Measurements from ENCODE around the gene CABLES2.

CABLES2 gene

DNA sequence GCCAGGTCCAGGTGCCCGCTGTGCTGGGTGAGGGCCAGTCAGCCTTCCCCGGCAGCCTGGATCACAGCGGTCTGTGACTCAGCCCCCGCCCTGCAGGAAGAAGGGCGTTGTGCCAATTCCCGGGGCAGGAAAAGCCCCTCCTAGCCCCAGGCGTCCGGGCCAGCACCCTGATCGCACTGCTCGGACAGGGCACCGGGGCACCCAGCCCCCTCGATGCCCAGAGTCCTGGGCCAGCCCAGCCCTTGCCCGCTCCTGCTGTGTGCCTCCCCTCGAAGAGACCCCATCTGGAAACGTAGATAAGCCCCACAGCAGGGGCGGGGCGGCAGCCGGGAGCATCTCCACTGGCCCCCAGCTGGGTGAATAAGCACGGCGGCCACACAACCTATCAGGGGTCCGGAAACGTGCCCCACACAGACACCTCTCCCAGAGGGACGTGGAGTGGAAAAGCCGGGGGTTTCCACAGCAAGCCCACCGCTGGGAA, 49.9 kb downstream of the CABLES2 start:
- no peak for DNase-seq

DNA sequence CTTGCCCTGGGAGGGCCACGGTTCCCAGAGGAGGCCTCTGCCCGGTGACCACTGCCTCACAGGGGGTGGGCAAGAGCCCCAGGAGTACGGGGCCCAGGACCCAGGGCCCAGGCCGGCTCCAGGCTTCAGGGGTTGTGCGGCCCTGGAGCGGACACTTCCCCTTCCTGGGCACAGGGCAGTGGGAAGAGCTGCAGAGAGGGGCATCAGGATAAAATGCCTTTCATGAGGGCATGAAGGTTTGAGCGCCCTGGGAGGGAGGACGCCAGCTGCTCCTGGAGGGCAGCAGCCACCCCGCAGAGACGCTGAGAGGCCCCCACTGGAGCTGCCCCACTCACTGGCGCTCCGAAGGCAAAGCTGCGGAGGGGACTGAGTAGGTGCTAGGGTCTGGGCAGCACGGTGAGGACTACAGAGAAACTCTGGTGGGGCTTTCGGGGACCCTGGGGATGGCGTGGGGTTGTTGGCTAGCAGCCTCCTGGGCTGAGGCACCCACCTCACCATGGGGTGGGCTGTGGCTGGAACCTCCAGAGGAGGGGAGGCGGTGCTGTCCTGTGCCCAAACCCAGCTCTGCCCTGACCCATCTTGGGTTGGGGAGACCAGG, 50.4 kb downstream of the CABLES2 start:
- no peak for DNase-seq

DNA sequence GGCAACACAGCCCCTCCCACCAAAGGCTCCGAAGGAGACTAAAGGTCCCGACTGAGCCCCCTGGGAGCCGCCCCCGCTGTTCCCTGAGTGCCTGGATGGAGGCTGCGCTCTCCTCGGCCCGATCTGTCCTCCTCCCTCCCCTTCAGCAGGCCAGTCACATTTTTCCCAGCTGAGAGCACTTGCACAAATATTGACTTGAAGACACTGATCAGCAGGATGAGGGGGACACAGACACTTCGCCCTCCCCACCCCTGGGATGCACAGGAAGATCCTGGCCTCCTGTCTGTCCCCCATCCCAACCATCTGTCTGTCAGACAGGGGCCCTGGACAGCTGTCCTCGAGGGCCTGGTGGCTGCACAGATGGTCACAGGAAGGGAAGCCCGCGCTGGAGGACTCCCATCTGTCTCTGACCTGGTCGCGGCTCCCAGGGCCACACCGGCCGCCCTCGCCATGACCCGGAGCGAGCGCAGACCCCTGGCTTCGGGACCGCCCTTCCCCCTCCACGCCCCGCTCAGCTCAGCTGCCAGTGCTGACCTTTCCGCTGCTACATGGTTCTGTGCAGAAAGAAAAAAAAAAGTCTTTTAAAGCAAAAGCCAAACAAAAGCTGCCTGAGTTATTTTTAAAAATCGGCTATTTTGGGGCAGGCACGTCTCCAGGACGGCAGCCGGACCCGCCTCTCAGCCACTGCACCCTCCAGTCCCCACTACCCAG, 51.1 kb downstream of the CABLES2 start:
- DNase-seq = no peak

DNA sequence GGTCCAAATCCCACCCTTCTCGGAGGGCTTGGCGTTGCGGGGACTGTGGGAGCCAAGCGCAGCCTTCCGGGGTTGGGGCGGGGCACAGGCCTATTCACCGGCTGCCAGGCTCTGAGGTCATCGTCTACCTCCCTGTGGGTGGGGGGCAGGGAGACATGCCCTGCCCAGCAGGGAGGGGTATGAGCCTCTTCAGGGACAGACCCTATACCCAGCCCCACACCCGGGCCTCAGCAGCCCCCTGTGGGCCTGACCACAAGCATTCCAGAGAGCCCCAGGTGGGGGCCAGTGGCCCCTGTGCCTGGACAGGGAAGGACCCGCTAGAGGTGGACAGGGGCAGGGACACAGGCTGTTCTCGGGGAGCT, 51.6 kb downstream of the CABLES2 start:
- no peak for DNase-seq

DNA sequence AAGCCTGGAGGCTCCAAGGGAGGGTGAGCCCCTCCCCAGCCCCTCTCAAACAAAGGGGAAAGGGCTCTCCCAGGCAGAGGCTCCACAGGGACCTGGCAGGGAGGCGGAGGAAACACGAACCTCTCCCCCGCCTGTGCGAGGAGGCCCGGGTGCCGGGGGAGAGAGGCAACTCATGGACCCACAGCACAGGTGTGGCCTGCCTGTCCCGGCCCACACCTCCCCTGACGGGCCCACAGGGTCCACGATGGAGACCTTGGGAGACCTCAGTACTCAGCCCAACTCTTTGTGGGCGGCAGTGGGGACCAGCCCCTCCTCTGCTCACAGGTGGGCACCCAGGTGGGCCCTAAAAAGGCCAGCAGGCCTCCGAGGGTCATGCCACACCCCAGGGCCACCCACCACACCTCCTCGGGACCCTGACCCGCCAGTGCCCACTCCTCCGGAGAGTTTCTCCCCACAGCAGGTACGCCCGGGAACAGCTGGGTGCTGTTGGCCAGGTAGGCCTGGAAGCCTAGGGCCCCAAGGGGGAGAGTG, 52.2 kb downstream of the CABLES2 start:
- no peak for DNase-seq

DNA sequence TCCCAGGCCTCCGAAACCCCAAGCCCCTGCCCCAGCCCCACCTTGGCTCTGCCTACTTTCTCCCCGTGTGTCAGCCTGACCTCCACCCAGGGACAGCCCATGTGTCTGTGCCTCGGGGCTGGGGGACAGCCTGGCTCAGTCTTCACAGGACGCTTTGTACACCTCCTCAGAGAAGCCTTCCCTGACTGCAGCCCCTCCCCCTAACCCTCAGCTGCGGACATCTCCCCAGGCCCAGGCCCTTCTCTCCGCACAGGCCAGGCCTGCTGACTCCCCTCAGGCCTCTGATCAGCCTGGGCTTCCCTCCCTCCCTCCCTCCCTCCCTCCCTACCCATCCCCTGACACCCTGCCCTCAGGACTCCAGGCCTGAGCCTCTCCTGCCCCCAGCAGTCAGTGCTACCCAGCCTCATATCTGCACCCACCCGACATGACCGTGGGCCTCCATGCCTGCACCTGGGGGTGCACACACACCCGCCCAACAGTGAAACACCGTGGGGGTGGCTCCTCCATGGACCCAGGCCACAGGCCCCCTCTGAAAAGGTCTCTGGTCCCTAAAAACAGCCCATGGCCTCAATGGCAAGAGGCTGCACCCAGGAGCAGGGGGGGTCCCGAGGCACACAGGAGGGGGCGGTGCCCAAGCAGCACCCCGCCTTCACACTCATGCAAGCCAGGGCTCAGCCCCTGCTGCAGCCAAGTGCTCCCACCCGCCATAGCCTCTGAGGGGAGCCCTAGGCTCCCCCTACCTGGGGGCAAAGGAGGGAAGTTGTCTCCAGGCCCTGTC, 52.9 kb downstream of the CABLES2 start:
- DNase-seq = no peak

DNA sequence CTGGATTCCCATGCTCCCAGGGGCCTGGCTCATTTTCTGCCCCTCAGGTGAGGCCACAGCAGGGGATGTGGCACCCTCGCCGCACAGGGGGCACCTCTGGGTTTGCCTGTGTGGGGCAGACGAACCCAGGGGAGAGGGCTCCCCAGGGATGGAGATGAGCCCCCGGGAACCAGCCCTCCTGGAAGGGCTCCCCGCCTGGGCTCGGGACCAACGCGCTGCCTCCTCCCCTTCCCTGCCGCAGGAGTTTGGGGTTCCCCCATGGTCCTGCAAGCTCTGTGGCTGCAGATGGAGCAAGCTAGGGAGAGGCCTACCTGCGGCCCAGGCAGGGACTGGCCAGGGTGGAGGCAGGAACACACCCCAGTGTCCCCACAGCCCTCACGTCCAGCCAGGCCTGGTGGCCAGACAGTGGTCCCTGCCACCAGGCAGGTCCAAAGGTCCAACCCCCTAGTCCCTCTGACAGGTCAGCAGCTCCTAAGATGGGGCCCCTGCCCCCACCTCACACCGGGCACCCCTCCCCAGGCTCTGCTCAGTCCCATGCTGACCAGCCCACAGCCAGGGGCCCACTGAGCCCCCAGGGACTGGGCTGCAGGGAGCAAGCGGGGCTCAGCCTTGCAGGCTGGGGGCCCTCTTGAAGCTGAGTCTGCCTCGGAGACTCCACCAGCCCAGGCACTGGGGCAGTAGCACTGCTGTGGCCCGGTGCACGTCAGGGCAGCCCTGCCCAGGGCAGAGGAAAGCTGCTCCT, 53.6 kb downstream of the CABLES2 start:
- DNase-seq = no peak

DNA sequence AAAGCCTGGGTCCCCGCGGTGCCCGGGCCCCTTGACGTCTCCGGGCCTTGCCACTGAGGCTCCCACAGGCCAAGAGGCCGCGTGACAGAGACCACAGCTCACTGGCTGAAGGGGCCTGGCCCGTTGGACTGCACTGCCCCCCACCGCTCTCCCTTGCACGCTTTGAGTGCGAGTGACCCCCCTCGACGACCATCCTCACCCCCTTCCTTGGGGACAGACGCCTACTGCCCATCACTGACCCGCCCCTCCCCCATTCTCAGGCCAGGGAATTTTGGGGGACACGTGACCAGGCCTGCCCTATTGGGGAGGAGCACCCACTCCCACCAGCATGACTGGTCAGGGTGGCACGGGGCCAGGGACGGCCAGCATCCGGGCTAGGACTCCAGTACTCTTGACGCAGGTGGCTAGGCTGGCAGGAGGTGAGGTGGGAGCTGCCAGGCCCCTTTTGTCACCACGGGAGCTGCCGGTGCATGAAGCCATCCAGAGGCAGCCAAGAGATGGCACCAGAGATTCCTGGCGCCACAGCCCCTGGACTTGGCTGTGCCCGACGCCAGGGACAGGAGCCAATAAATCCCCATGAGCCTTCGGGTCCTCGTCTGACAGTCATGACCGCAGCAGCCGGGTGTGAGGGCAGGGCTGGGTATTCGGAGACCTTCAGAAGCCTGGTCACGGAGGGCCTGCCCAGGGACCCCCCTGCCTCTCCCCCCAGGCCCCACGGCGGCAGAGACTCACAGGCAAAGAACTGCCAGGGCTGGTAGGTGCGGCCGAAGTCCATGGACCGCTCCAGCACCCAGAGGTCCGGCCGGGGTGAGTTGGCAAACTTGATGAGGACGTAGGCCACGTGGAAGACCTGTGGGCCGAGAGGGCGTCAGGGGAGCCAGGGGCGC, 54.4 kb downstream of the CABLES2 start:
- DNase-seq = no peak

DNA sequence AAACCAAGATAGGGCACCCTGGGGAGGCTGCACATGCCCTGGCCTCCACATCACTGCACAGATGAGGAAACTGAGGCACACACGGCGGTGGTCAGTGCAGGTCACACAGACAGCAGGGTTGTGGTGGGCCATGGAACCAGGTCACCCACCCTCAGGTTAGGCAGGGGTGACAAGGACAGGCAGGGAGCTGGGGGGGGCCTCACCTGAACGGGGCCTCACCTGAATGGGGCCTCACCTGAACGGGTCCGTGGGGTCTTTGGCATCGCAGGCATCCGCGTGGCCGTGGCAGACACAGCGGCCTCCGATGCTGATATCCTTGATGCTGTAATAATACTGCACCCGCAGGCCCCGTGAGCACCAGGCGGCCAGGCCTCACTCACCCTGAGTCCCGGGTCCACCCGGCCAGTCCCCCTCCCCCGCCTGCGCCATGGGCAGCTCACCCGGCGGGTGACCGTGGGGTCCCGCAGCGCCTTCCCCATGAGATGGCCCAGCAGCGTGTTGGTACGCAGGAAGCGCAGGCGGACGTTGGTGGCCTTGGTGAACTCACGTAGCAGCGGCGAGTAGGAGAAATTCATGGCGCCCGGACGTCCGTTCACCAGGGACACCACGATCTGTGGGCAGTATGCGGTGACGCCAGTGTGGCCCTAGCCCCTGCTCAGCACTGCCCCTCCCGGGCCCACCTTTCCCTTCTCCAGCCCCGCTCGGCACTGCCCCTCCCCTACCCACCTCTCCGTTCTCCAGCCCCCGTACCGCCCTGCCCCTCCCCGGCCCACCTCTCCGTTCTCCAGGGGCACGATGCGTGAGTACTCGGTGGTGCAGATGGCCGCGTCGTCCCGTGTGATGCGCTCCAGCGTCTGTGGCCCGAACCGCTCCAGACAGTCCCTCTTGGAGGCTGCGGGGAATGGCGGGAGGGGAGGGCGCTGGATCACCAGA, 55.4 kb downstream of the CABLES2 start:
- DNase-seq = no peak

DNA sequence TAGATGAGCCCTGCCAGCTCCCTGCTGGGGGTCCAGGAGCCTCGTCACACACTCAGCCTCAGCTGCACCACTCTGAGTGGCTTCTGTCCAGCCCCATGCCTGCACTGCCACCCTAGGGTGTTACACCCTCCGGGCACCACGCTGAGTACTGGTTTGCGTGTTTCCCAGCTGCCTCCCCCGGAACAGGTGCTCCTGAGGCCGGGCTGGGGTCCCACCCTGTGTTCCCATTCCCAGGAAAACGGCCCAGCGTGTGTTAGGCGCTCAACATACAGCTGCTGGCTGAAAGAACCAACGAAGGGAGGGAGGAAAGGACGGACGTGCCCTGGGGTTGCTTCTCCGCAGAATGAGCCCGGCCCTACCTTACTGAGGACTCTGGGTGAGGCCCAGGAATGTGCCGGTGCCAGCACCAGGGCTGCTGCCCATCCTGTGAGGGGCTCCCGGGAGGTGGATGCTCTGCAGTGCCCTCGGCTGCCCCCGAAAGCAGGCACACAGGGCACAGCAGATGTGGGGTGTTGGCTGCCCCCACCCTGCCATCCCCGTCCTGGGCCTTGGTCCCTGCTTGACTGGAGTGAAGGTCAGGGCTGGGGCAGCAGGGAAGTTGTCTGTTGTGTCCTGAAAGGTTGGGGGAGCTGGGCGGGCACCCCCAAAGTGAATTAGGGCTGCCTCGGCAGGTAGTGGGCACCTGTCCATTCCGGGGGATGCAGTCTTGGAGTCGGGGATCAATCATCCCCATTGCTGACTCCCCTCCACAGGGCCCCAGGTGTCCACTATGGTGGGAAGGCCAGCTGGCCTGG, 56.3 kb downstream of the CABLES2 start:
- no peak for DNase-seq

DNA sequence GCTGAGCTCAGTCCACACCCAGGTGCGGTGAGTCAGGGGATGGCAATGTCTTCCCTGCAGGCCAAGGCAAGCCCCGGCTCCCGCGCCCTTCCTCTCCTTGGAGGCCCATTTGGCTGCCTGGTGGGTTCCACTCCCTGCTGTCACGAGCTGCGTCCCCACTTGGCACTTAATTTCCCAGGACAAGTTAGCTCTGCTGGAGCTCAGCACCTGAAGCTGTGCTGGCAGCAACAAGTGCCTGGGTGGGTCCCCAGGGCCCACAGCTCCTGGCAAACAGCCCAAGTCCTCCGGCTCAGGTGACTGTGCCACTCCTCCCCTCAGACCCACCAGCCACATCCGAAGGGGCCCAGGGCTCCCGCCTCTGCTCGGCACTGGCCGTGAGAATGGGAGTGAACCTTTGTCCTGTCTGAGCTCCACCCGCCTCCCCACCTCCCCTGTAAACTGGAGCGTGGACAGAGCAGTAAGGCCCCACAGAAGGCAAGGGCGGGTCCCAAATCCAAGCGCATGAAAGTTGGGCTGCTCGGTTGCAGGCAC, 56.9 kb downstream of the CABLES2 start:
- no peak for DNase-seq

DNA sequence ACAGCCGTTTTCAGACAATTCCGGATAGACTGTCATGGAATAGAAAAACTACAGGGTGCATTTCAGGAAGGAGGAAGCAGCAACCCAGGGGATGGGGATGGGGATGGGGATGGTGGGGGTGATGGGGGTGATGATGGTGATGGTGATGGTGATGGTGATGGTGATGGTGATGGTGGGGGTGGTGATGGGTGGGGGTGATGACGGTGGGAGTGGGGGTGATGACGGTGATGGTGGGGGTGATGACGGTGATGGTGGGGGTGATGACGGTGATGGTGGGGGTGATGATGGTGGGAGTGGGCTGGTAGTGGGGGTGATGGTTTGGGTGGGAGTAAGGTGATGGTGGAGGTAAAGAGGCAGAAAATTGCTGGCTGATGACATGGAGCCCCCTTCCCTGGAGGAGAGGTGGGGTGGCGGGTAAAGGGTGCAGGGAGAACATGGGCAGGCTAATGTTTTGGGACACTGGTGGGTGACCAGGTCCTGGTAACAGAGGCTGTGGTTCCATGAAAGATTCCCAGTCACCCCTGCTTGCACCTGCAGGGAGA, 57.5 kb downstream of the CABLES2 start:
- no peak for DNase-seq

DNA sequence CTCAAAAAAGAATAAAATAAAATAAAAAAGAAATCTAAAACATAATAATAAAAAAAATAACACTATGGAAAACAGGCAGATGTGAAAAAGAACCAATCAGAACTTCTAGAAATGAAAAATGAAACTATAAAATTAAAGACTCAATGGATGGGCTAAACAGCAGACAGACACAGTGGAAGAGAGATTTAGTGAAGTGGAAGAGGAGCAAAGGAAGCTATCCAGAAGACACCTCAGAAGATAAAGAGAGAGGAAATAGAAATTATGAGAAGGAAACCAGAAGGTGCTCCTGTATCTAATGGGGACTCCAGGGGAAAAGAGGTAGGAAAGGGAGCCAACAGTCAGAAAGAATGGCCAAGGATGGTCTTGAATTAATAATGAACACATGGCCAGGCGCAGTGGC, 58.5 kb downstream of the CABLES2 start:
- DNase-seq = no peak

DNA sequence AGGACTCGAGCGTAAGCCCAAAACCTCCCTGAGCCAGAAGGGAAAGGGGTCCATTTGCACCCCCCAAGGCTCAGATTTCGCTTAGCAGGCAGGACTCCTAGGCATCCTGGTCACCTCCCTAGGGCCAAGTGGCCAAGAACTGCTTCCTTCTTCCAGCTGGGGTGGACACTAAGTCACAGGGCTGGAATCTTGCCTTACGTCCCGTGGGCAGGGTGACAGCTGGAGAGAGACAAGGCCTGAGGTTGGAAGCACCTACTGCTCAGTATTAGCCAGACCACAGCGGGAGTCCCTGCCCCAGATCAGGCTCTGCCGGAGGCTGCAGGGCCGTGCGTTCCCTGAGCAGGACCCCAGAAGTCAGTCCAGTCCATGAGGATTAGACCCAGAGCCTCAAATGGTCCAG, 59.6 kb downstream of the CABLES2 start:
- DNase-seq = no peak

DNA sequence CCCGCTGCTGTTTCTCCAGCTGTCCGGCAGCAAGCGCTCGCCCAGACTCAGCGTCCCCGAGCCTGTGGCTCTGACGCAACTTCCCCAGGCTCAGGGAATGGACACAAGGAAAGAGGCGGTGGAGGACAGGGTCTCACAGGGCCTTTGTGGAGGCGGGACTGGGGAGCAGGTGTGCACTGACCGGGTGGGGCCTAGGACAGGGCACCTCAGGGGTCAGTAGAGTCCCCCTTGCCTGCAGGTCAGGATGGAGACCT, 60.0 kb downstream of the CABLES2 start:
- DNase-seq = no peak

DNA sequence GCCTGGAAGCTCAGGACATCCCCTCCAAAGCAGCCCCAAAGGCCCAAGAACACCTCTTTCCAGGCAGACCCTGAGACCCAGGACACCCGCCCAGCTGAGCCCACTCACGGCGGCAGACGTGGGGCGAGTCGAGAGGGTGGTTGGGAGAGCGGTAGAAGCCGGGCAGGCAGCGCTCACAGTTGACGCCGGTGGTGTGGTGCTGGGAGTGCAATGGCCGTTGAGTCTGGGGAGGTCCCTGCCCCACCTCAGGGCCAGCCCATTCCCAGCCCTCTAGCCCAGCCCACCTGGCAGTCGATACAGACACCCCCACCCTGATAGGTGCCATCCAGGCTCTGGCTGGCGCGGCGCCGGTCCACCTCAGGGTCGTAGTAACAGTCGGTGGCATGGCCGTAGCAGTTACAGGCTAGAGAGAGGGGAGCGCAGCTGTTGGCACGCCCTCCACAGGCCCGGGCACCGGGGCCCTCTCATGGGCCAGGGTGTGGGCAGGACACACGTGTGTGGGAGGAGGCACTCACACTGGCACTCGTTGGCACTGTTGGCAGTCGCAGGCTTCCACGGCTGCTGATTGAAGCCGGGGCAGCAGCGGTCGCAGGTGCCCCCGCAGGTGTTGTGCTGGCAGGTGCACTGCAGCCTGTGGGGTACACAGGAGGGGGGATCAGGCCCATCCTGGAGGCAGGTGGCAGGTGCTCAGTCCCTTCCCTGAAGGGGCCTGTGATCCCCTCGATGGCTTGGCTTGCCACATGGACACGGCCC, 60.5 kb downstream of the CABLES2 start:
- no peak for DNase-seq

DNA sequence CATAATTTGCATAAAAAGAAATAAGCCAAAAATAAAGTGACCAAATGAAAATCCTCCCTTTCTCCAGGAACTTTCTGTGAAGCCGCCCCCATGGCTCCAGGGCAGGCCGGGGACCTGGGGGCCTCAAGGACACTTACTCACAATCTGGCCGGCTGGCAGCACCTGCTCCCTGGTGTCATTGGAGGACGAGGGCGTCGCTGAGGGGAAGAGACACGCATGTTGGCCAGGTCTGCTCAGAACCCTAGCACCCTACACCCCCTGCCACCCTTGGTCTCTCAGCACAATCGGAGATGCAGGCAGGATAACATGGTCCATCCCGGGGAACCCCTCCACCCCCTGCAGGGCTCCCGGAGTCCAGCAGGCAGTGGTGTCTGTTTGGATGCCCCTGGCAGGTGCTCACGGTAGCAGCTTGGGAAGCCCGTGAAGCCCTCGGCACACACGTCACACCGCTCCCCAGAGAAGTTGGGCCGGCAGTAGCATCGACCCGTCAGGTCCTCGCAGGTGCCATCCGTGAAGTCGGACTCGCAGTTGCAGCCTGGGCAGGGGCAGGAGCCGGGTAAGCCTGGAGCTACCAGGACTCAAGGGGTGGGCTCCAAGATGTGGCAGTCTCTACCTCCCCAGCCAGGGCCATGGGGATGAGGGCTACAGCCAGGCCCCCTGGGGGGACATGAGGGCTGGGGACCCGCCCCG, 61.3 kb downstream of the CABLES2 start:
- no peak for DNase-seq

DNA sequence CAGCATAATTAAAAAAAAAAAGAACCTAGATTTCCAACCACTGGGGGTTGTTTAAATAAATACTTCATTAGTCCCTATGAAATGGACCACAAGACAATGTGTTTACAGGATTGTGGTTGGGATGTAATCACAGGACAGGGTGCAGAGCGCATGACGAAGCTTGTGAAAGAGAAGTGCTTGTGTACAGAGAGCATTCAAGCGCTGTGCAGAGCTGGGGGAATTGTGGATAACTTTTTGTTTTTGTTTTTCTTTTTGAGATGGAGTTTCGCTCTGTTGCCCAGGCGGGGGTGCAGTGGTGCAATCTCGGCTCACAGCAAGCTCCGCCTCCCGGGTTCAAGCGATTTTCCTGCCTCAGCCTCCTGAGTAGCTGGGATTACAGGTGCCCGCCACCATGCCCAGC, 62.3 kb downstream of the CABLES2 start:
- no peak for DNase-seq

Measured in SIG-M5 (cell line).